Measurements from ENCODE around the gene FRMPD3. TPM values are rescaled to one million over a fixed set of nuclear protein-coding genes. Genes with fewer than 3 reads are reported as not detected.
"Not testable (repeated sequence)": the region's sequence is repeated elsewhere in the genome, so short reads cannot be mapped to it uniquely, and the experiment has no call there.

The FRMPD3 gene
- total and polyA plus RNA-seq, 8 donors = 0.32 to 10.6 (median 7.9) TPM

GRCh38 chrX:107457289-107457688 is 7.8 kb downstream of the FRMPD3 start:
- ATAC-seq (no peak), DNase-seq (no peak)
- TF ChIP-seq CTCF (IDR thresholded peaks at IDR 0.05) = no peak
- Histone ChIP-seq H3K9me3 (no peaks in the 10 kb centered on the region), H3K27ac (no peak overlapping the region), H3K4me1 (no peaks in the 10 kb centered on the region), H3K36me3 (no peaks in the 10 kb centered on the region), H3K27me3 (peaks cover 7 to 17% of the 10 kb centered on the region in 2 donors), H3K4me3 (no peak overlapping the region)
- intact Hi-C loops (cut with DNase I) = no loop called here

DNA sequence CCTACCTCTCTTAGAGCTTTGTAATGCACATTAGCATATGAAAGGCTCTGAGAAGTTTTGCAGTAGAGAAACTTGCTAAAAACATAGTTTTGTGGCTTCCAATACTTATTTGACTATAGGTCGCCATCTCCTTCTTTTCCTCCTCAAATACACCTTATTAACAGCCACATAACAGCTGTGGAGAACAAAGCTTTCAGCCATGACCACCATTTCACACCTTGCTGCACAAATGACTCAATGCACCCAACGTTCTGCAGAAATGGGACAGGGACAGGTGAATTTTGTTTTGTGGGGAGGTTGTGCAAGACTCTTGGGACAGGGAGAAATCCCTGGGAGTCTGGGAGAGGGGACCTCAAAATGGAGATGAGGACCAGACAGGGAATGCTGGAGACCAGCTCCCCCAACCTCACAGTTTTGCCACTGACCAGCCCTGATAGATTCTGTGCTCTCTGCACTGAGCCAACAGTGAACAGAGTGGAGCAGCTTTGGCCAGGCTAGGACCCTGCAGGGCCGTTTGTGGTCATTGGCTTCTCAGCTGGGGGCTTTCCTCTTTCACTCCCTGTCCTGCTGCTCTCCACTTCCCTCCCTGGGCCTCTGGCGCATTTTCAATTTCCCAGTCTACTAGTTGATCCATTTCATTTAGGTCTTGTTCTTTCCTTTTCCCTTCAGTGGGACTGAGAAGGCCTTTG is 16.6 kb downstream of the FRMPD3 start:
- no peak for TF ChIP-seq CTCF (IDR thresholded peaks at IDR 0.05)
- DNase-seq = no peak

DNA sequence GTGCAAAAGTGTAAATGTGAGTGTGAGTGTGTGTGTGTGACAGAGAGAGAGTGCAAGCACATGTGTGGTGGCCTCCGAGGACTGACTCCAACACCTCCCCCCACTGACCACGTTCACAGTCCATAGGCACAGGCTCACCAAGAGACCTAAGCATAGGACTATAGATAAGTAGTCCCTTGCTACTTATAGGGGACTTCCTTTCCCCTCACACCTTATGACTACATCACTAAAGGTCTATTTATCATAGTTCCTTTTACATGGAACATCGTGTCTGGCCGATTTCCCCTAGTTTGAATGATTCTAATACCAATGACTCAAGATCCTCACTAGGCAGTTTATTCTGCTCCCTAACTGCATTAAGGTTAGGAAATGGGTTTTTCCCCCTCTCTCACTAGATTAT is 17.8 kb downstream of the FRMPD3 start:
- Histone ChIP-seq H3K27me3 (no peaks in the 10 kb centered on the region), H3K4me3 (no peak overlapping the region), H3K36me3 (no peaks in the 10 kb centered on the region), H3K4me1 (no peaks in the 10 kb centered on the region), H3K9me3 (no peaks in the 10 kb centered on the region), H3K27ac (no peak overlapping the region)
- intact Hi-C loops (cut with DNase I) = no loop called here
- ATAC-seq = no peak
- TF ChIP-seq CTCF (IDR thresholded peaks at IDR 0.05) = no peak
- DNase-seq = no peak

More for the DNA sequence above, 16.6 kb downstream of the FRMPD3 start:
- H3K27ac ChIP-seq = no peak overlapping the region
- H3K9me3 ChIP-seq = no peaks in the 10 kb centered on the region
- no peak for ATAC-seq
- intact Hi-C loops (cut with DNase I) = no loop called here
- H3K4me1 ChIP-seq = no peaks in the 10 kb centered on the region
- H3K36me3 ChIP-seq = no peaks in the 10 kb centered on the region
- no peak overlapping the region for H3K4me3 ChIP-seq
- no peaks in the 10 kb centered on the region for H3K27me3 ChIP-seq

DNA sequence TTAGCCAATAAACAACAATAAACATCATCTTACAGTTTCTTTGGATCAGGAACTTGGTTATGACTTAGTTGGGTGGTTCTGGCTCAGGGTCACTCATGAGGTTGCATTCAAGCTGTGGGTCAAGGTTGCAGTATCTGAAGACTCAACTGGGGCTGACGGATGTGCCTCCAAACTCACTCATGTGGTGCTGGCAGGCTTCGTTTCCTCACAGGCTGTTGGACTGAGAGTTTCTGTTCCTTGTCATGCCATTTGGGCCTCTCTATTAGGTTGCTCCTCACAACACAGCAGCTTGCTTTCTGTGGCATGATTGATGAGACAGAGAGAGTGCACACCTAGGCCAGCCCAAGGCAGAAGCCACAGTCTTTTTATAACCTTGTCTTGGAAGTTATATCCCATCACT is 20.7 kb downstream of the FRMPD3 start:
- ATAC-seq = no peak
- Histone ChIP-seq H3K36me3 (no peaks in the 10 kb centered on the region), H3K4me1 (no peaks in the 10 kb centered on the region), H3K9me3 (no peaks in the 10 kb centered on the region), H3K4me3 (no peak overlapping the region), H3K27me3 (no peaks in the 10 kb centered on the region), H3K27ac (no peak overlapping the region)
- intact Hi-C loops (cut with DNase I) = no loop called here
- DNase-seq = no peak
- TF ChIP-seq CTCF (IDR thresholded peaks at IDR 0.05) = no peak

DNA sequence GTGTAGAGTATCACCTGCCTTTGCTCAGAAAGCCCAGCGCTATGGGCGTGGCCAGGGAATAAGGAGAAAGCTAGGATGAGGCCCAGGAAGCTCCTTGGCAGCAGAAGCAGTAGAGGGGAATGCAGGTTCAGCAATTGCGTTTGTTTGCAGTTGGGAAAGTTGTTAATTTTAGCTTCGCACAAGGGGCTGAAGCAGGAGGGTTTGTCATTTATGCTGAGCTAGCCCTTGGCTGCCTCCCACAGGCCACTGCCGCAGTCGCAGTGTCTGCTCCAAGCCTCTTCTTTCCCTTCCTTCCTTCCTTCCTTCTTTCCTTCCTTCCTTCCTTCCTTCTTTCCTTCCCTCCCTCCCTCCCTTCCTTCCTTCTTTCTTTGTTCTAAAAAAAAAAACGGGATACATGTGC is 21.5 kb downstream of the FRMPD3 start:
- DNase-seq (no peak), ATAC-seq (no peak)
- intact Hi-C loops (cut with DNase I) = no loop called here
- Histone ChIP-seq H3K9me3 (no peaks in the 10 kb centered on the region), H3K4me3 (no peak overlapping the region), H3K27me3 (no peaks in the 10 kb centered on the region), H3K27ac (no peak overlapping the region), H3K4me1 (no peaks in the 10 kb centered on the region), H3K36me3 (no peaks in the 10 kb centered on the region)
- TF ChIP-seq CTCF (IDR thresholded peaks at IDR 0.05) = no peak

- not testable (repeated sequence) for H3K4me1 ChIP-seq
Observed at GRCh38 chrX:107471420-107471819, 22.0 kb downstream of the FRMPD3 start.

More at GRCh38 chrX:107471420-107471819, 22.0 kb downstream of the FRMPD3 start:
- H3K27ac ChIP-seq; ATAC-seq; H3K4me3 ChIP-seq; H3K27me3 ChIP-seq; H3K36me3 ChIP-seq; intact Hi-C loops (cut with DNase I); DNase-seq; H3K9me3 ChIP-seq: not testable (repeated sequence)

All from left lung (tissue), 10 donors.